H1 (cell line): Measurements from ENCODE around the gene RAB3C. TPM values are rescaled to one million over a fixed set of nuclear protein-coding genes. Genes with fewer than 3 reads are reported as not detected.

ENCODE experiments used
- CTCF ChIA-PET: fragments of 300-600 bp; sonication (Branson Sonifier 250); formaldehyde crosslinking; loops from one replicate; lab custom pipeline; 2021; ENCODE audit not compliant: partially characterized antibody; lab: Charles Lee
- POLR2A ChIA-PET: fragments of 300-600 bp; sonication (Branson Sonifier 250); formaldehyde crosslinking; loops from one replicate; lab custom pipeline; 2021; ENCODE audit warnings: inconsistent platforms; ENCODE audit not compliant: partially characterized antibody; lab: Charles Lee
- DNase-seq, 2 experiments: peaks; one replicate each; pipeline versions ENCODE4 v3.0.0 to v3.0.0-alpha.2; 2010 to 2022; ENCODE audit warnings: low spot score in 2 of 2, low read depth in 1 of 2, mixed read lengths in 1 of 2
- FAIRE-seq: peaks from 2 replicates; lab custom pipeline; 2011; peaks lifted over from hg19 to GRCh38; lab: Jason Lieb, UNC
- H2AFZ ChIP-seq: 2 replicates; pipeline ENCODE4 v1.8.1; 2012; ENCODE audit warnings: low read length, inconsistent platforms
- H2AK5ac ChIP-seq: 2 replicates; pipeline ENCODE4 v1.6.1; 2013; ENCODE audit warnings: low read depth, low read length
- H2BK120ac ChIP-seq: replicated peaks from 2 replicates; pipeline ENCODE3; 2013; ENCODE audit warnings: low read depth, low read length, inconsistent platforms
- H2BK12ac ChIP-seq: 2 replicates; pipeline ENCODE4 v1.6.1; 2013; ENCODE audit warnings: low read depth, low read length
- H2BK15ac ChIP-seq: 2 replicates; pipeline ENCODE4 v1.6.1; 2013; ENCODE audit warnings: low read length
- H2BK20ac ChIP-seq: 2 replicates; pipeline ENCODE4 v1.6.1; 2013; ENCODE audit warnings: low read length
- H2BK5ac ChIP-seq: 2 replicates; pipeline ENCODE4 v1.6.1; 2013; ENCODE audit warnings: low read depth, low read length
- H3K14ac ChIP-seq: 2 replicates; pipeline ENCODE4 v1.6.1; 2013; ENCODE audit warnings: inconsistent platforms; ENCODE audit not compliant: insufficient read length
- H3K18ac ChIP-seq: 2 replicates; pipeline ENCODE4 v1.6.1; 2013; ENCODE audit warnings: low read length; ENCODE audit errors: extremely low read depth
- H3K23ac ChIP-seq: 2 replicates; pipeline ENCODE4 v1.6.1; 2013; ENCODE audit warnings: inconsistent platforms; ENCODE audit not compliant: insufficient read length
- H3K23me2 ChIP-seq: 2 replicates; pipeline ENCODE4 v1.6.1; 2013; ENCODE audit warnings: low read depth, low read length
- H3K27ac ChIP-seq: 2 replicates; pipeline ENCODE4 v1.6.1; 2011; ENCODE audit warnings: low read depth, low read length, inconsistent platforms
- H3K27me3 ChIP-seq, 4 experiments: replicated peaks in 1 of 4; 1 replicate in 1 of 4; 2 replicates in 3 of 4; pipeline versions ENCODE4 v1.6.1 to v1.8.1; 2011 to 2013; ENCODE audit warnings: low read length in 3 of 4, mild to moderate bottlenecking in 3 of 4, inconsistent platforms in 2 of 4, mixed read lengths in 2 of 4, moderate library complexity in 1 of 4; ENCODE audit not compliant: control insufficient read depth in 3 of 4, insufficient read depth in 3 of 4; ENCODE audit errors: extremely low read depth in 1 of 4
- H3K36me3 ChIP-seq, 4 experiments: 2 replicates each; pipeline versions ENCODE4 v1.6.1 to v1.8.1; 2011 to 2013; ENCODE audit warnings: mild to moderate bottlenecking in 4 of 4, low read length in 3 of 4, moderate library complexity in 2 of 4, control low read depth in 1 of 4, inconsistent platforms in 1 of 4; ENCODE audit not compliant: insufficient read depth in 4 of 4, control insufficient read depth in 2 of 4
- H3K4ac ChIP-seq: replicated peaks from 2 replicates; pipeline ENCODE3; 2013; ENCODE audit warnings: low read length, low read depth, mixed read lengths, inconsistent platforms; ENCODE audit not compliant: insufficient read length
- H3K4me1 ChIP-seq, 4 experiments: replicated peaks in 1 of 4; 1 replicate in 1 of 4; 2 replicates in 3 of 4; pipeline versions ENCODE4 v1.6.1 to v1.8.1; 2011 to 2013; ENCODE audit warnings: low read length in 3 of 4, inconsistent platforms in 2 of 4, mixed read lengths in 1 of 4; ENCODE audit not compliant: insufficient read depth in 4 of 4, control insufficient read depth in 3 of 4
- H3K4me2 ChIP-seq, 2 experiments: 2 replicates each; pipeline versions ENCODE4 v1.6.1 to v1.8.1; 2011 to 2013; ENCODE audit warnings: low read depth in 2 of 2, low read length in 2 of 2, control low read depth in 1 of 2, inconsistent platforms in 1 of 2, mild to moderate bottlenecking in 1 of 2; ENCODE audit not compliant: insufficient read depth in 1 of 2
- H3K4me3 ChIP-seq, 4 experiments: fragments of 200-600, 300-600 bp in 1 of 4; sonication (generic), shearing (Covaris generic), sonication (Bioruptor Twin) in 1 of 4; 2 replicates each; pipeline versions ENCODE4 v1.5.1 to v1.8.1; 2011 to 2016; ENCODE audit warnings: low read length in 4 of 4, low read depth in 3 of 4, control low read depth in 2 of 4, inconsistent platforms in 2 of 4, mild to moderate bottlenecking in 2 of 4, mixed read lengths in 1 of 4, moderate library complexity in 1 of 4; ENCODE audit not compliant: insufficient read depth in 2 of 4; ENCODE audit errors: extremely low read depth in 1 of 4
- H3K56ac ChIP-seq: replicated peaks from 2 replicates; pipeline ENCODE3; 2013; ENCODE audit warnings: low read depth, mild to moderate bottlenecking, mixed read lengths, low read length, inconsistent platforms; ENCODE audit not compliant: insufficient read length
- H3K79me1 ChIP-seq: 2 replicates; pipeline ENCODE4 v1.6.1; 2013; ENCODE audit warnings: low read depth, low read length, control low read depth
- H3K79me2 ChIP-seq, 2 experiments: 2 replicates each; pipeline versions ENCODE4 v1.6.1 to v1.8.1; 2012 to 2013; ENCODE audit warnings: low read length in 2 of 2, mild to moderate bottlenecking in 2 of 2, inconsistent platforms in 1 of 2; ENCODE audit not compliant: insufficient read depth in 2 of 2, control insufficient read depth in 1 of 2
- H3K9ac ChIP-seq, 4 experiments: replicated peaks in 1 of 4; 1 replicate in 1 of 4; 2 replicates in 3 of 4; pipeline versions ENCODE4 v1.6.1 to v1.8.1; 2011 to 2013; ENCODE audit warnings: low read depth in 3 of 4, low read length in 3 of 4, control low read depth in 2 of 4, mild to moderate bottlenecking in 2 of 4, moderate library complexity in 2 of 4, inconsistent platforms in 1 of 4; ENCODE audit errors: extremely low read depth in 1 of 4
- H3K9me3 ChIP-seq, 2 experiments: 2 replicates each; pipeline versions ENCODE4 v1.6.1 to v1.8.1; 2012 to 2013; ENCODE audit warnings: mild to moderate bottlenecking in 2 of 2, moderate library complexity in 2 of 2, control low read depth in 1 of 2, inconsistent platforms in 1 of 2, low read depth in 1 of 2, low read length in 1 of 2, mixed read lengths in 1 of 2; ENCODE audit not compliant: insufficient read depth in 2 of 2
- H4K20me1 ChIP-seq, 2 experiments: replicated peaks in 1 of 2; 2 replicates each; pipeline versions ENCODE3 to v1.8.1; 2011 to 2013; ENCODE audit warnings: inconsistent platforms in 2 of 2, low read length in 2 of 2, mild to moderate bottlenecking in 1 of 2; ENCODE audit not compliant: insufficient read depth in 2 of 2, control insufficient read depth in 1 of 2
- H4K5ac ChIP-seq: 2 replicates; pipeline ENCODE4 v1.6.1; 2013; ENCODE audit warnings: low read length, low read depth, mixed read lengths, inconsistent platforms; ENCODE audit not compliant: insufficient read length
- H4K8ac ChIP-seq: 2 replicates; pipeline ENCODE4 v1.8.0; 2013; ENCODE audit warnings: mild to moderate bottlenecking, moderate library complexity, low read length, inconsistent platforms; ENCODE audit not compliant: insufficient read depth; ENCODE audit errors: extremely low read depth
- H4K91ac ChIP-seq: replicated peaks from 2 replicates; pipeline ENCODE3; 2013; ENCODE audit warnings: low read length, mixed read lengths, inconsistent platforms; ENCODE audit not compliant: insufficient read length
- BRCA1 ChIP-seq: IDR thresholded peaks from 2 replicates; pipeline ENCODE4 v1.6.1; 2012; ENCODE audit warnings: low read depth, low read length, improper control_type of control experiment
- CEBPB ChIP-seq: IDR thresholded peaks from 2 replicates; pipeline ENCODE4 v1.6.1; 2012; ENCODE audit warnings: low read depth, low read length
- SP2 ChIP-seq: IDR thresholded peaks from 2 replicates; pipeline ENCODE4 v1.6.1; 2012; ENCODE audit warnings: mild to moderate bottlenecking, low read length, inconsistent platforms
- TCF12 ChIP-seq: IDR thresholded peaks from 2 replicates; pipeline ENCODE4 v1.6.1; 2011; ENCODE audit warnings: low read depth, mild to moderate bottlenecking, low read length
- WGBS, 2 experiments: shearing (Covaris generic) in 1 of 2; methylation state at CpG; one replicate each; pipeline versions ENCODE4 v1.1.6 to v1.1.7; 2013 to 2015; ENCODE audit warnings: low lambda C conversion rate in 2 of 2, mixed read lengths in 2 of 2, inconsistent platforms in 1 of 2, low coverage in 1 of 2, missing lambda C conversion rate in 1 of 2; ENCODE audit not compliant: insufficient replicate concordance in 2 of 2, insufficient coverage in 1 of 2, insufficient read length in 1 of 2; ENCODE audit errors: extremely low coverage in 1 of 2, missing lambda C conversion rate in 1 of 2; 5-methylcytosine and 5-hydroxymethylcytosine counted together
- polyA plus RNA-seq, 7 experiments: library from polyadenylated mRNA; depleted of rRNA in 3 of 7; stranded (reverse) in 5 of 7; unstranded in 2 of 7; fragments of >200 nt in 5 of 7; fragments of 200-250 nt in 2 of 7; gene quantifications; 1 replicate in 5 of 7; 2 replicates in 1 of 7; 4 replicates in 1 of 7; pipeline versions ENCODE4 v1.2.1 to v1.2.3, GENCODE V29; 2011 to 2013; ENCODE audit warnings: missing spikeins in 2 of 7, mixed read lengths in 2 of 7
- total RNA-seq: library from RNA; stranded (reverse); fragmentation: NEBNext Ultra II Directional; extraction: Animal tissue kit (Norgen Biotek cat#: 25700); gene quantifications from 2 replicates; pipeline ENCODE4 v1.2.1, GENCODE V29; 2021

RAB3C gene
- total and polyA plus RNA-seq, 2 of the 8 experiments (the other 6 are each of a cell fraction or from before 2014, with no cell fraction given): 14.7 to 18.3 TPM

DNA sequence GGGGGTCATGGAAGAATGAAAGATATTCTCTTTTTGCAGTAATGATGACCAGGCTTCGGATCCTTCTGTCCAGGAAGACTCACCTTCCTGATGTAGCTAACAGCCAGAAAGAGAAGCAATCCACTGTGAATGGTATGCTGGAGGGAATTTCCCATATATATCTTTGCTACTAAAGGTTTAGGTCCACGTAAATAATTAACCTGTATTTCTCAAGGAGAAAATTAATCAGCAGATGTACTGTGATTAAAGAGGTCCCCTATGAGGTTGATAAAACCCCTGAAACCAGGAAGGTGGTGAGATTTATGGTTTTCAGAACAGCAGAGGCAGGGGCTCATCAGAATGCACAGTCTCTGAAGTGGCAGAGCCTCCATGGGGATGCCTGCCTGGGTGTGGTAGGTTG lies 11.4 kb upstream of the RAB3C start:
- Histone ChIP-seq H3K4me1 (no peaks in the 10 kb centered on the region), H3K36me3 (no peaks in the 10 kb centered on the region), H2BK20ac (no peak overlapping the region), H3K23me2 (no peaks in the 10 kb centered on the region), H2BK15ac (no peak overlapping the region), H2BK120ac (no peak overlapping the region), H3K79me2 (no peaks in the 10 kb centered on the region), H2BK12ac (no peak overlapping the region), H3K9me3 (peaks cover 8 to 18% of the 10 kb centered on the region in 2 experiments; a peak in 3 of 4 replicates), H3K79me1 (no peaks in the 10 kb centered on the region), H3K14ac (no peak overlapping the region), H3K4me3 (no peak overlapping the region), H3K27me3 (no peaks in the 10 kb centered on the region), H4K91ac (no peak overlapping the region), H3K56ac (no peak overlapping the region), H3K9ac (no peak overlapping the region), H3K18ac (no peak overlapping the region), H4K8ac (no peak overlapping the region), H4K20me1 (no peaks in the 10 kb centered on the region), H2AFZ (no peak overlapping the region), H3K27ac (no peak overlapping the region), H4K5ac (no peak overlapping the region), H3K4me2 (no peak overlapping the region), H2BK5ac (no peak overlapping the region), H3K23ac (no peak overlapping the region), H2AK5ac (no peak overlapping the region), H3K4ac (no peak overlapping the region)
- FAIRE-seq (no peak), DNase-seq (no peak)
- WGBS, 2 experiments: 88% methylated on average over 2 of the region's 2 CpGs; no CpG with 5 or more reads in 1 of the 2 experiments
- ChIA-PET CTCF (interaction anchor here (1.2 to 1.6 kb wide), 2 partner anchors 11 to 74 kb away, joined by 4 read pairs; no protein-coding TSS in a partner anchor), POLR2A (no interaction called here)
- TF ChIP-seq SP2: no peak
- TF ChIP-seq TCF12: no peak
- TF ChIP-seq CEBPB: no peak
- TF ChIP-seq BRCA1: no peak
